ENCODE data around the gene SLC6A13.

GRCh38 chr12:219891-220352 is 42.7 kb downstream of the SLC6A13 start:
- TF ChIP-seq ARNTL (CRISPR knock-in tag; IDR thresholded peaks at IDR 0.05; ENCODE audit: borderline replicate concordance, low read depth) = no peak
- TF ChIP-seq CREB5 (CRISPR knock-in tag; IDR thresholded peaks at IDR 0.05; ENCODE audit: low read depth) = no peak
- no peak for TF ChIP-seq ZFP30 (CRISPR knock-in tag; IDR thresholded peaks at IDR 0.05)
- TF ChIP-seq OSR1 (CRISPR knock-in tag; IDR thresholded peaks at IDR 0.05) = no peak
- no peak for TF ChIP-seq CSDC2 (CRISPR knock-in tag; IDR thresholded peaks at IDR 0.05)
- TF ChIP-seq RARB (CRISPR knock-in tag; IDR thresholded peaks at IDR 0.05) = no peak
- TF ChIP-seq TCF4 (CRISPR knock-in tag; IDR thresholded peaks at IDR 0.05; ENCODE audit: borderline replicate concordance) = no peak
- no peak for TF ChIP-seq PPARA (CRISPR knock-in tag; IDR thresholded peaks at IDR 0.05; ENCODE audit: borderline replicate concordance)
- no peak for TF ChIP-seq ESRRG (CRISPR knock-in tag; IDR thresholded peaks at IDR 0.05)
- no peak for TF ChIP-seq ZFP3 (CRISPR knock-in tag; IDR thresholded peaks at IDR 0.05)
- TF ChIP-seq PATZ1 (CRISPR knock-in tag; IDR thresholded peaks at IDR 0.05; ENCODE audit: borderline replicate concordance) = no peak

Data from SK-N-SH treated with all-trans-retinoic acid at 6 μM for 48 hours (cell line).